SK-N-SH (cell line): ENCODE measurements around the gene COL23A1. TPM values are rescaled to one million over a fixed set of nuclear protein-coding genes. Genes with fewer than 3 reads are reported as not detected.

Source experiments
- CTCF ChIA-PET: fragments of 300-600, 350-600 bp; formaldehyde crosslinking; extraction: SDS; loops from one replicate; lab custom pipeline; 2021; lab: Yijun Ruan, JAX
- POLR2A ChIA-PET: fragments of 350-600 bp; sonication (Branson Sonifier 250); formaldehyde crosslinking; extraction: SDS; loops from one replicate; lab custom pipeline; 2020; ENCODE audit warnings: antibody characterized with exemption, inconsistent platforms; lab: Yijun Ruan, JAX
- DNase-seq: peaks from one replicate; pipeline ENCODE4 v3.0.0; 2012
- H2AFZ ChIP-seq: fragments of 200-600 bp; sonication (generic); 2 replicates; pipeline ENCODE4 v1.8.1; 2016; ENCODE audit warnings: antibody characterized with exemption, mild to moderate bottlenecking, low read depth
- H3F3A ChIP-seq: fragments of 200-600 bp; sonication (generic); replicated peaks from 2 replicates; pipeline ENCODE3; 2016; ENCODE audit warnings: antibody characterized with exemption, mild to moderate bottlenecking; ENCODE audit not compliant: insufficient read depth
- H3K27ac ChIP-seq, 2 experiments: fragments of 200-500 bp in 1 of 2; fragments of 200-600 bp in 1 of 2; sonication (Bioruptor generic) in 1 of 2; sonication (generic), shearing (Covaris generic) in 1 of 2; 2 replicates each; pipeline versions ENCODE4 v1.5.1 to v1.6.1; 2014 to 2016; ENCODE audit warnings: low read depth in 2 of 2, inconsistent platforms in 1 of 2, low read length in 1 of 2, mild to moderate bottlenecking in 1 of 2, mixed read lengths in 1 of 2
- H3K27me3 ChIP-seq: fragments of 200-600 bp; sonication (generic), shearing (Covaris generic); 2 replicates; pipeline ENCODE4 v1.6.1; 2016; ENCODE audit warnings: mixed run types; ENCODE audit not compliant: insufficient read depth
- H3K36me3 ChIP-seq, 2 experiments: fragments of 200-500 bp in 1 of 2; fragments of 200-600 bp in 1 of 2; sonication (Bioruptor generic) in 1 of 2; sonication (generic) in 1 of 2; replicated peaks in 1 of 2; 2 replicates each; pipeline versions ENCODE3 to v1.5.1; 2014 to 2016; ENCODE audit warnings: low read length in 1 of 2, mild to moderate bottlenecking in 1 of 2; ENCODE audit not compliant: insufficient read depth in 2 of 2, control insufficient read depth in 1 of 2
- H3K4me1 ChIP-seq, 2 experiments: fragments of 200-500 bp in 1 of 2; fragments of 200-600 bp in 1 of 2; sonication (Bioruptor generic) in 1 of 2; sonication (generic), shearing (Covaris generic) in 1 of 2; 2 replicates each; pipeline versions ENCODE4 v1.5.1 to v1.6.1; 2014 to 2016; ENCODE audit warnings: low read depth in 1 of 2, low read length in 1 of 2, mixed run types in 1 of 2; ENCODE audit not compliant: insufficient read depth in 2 of 2, control insufficient read depth in 1 of 2
- H3K4me2 ChIP-seq: fragments of 200-600 bp; sonication (generic), shearing (Covaris generic); 2 replicates; pipeline ENCODE4 v1.6.1; 2017; ENCODE audit warnings: mixed run types
- H3K4me3 ChIP-seq, 2 experiments: fragments of 200-500 bp in 1 of 2; fragments of 200-600 bp in 1 of 2; sonication (Bioruptor generic) in 1 of 2; sonication (generic), shearing (Covaris generic) in 1 of 2; 2 replicates each; pipeline versions ENCODE4 v1.5.1 to v1.8.1; 2014 to 2016; ENCODE audit warnings: low read depth in 2 of 2, inconsistent platforms in 1 of 2, low read length in 1 of 2, mild to moderate bottlenecking in 1 of 2, mixed read lengths in 1 of 2, moderate library complexity in 1 of 2
- H3K79me2 ChIP-seq: fragments of 200-600 bp; sonication (generic); 2 replicates; pipeline ENCODE4 v1.8.1; 2017; ENCODE audit warnings: mild to moderate bottlenecking; ENCODE audit not compliant: insufficient read depth
- H3K9ac ChIP-seq: fragments of 200-600 bp; sonication (generic); 2 replicates; pipeline ENCODE4 v1.6.1; 2017; ENCODE audit warnings: mixed run types
- H3K9me2 ChIP-seq: fragments of 200-600 bp; sonication (generic); 2 replicates; pipeline ENCODE4 v1.6.1; 2017; ENCODE audit warnings: mixed run types
- H3K9me3 ChIP-seq: fragments of 200-600 bp; sonication (generic); 2 replicates; pipeline ENCODE4 v1.6.1; 2017; ENCODE audit warnings: mixed run types, mild to moderate bottlenecking, moderate library complexity
- H4K20me1 ChIP-seq: fragments of 200-600 bp; sonication (generic); 2 replicates; pipeline ENCODE4 v1.6.1; 2017; ENCODE audit warnings: mild to moderate bottlenecking, mixed run types; ENCODE audit not compliant: insufficient read depth
- CTCF ChIP-seq: fragments of 200-600 bp; sonication (generic); IDR thresholded peaks from 2 replicates; pipeline ENCODE4 v1.6.1; 2017; ENCODE audit warnings: antibody characterized with exemption, mild to moderate bottlenecking, moderate library complexity
- EZH2phosphoT487 ChIP-seq: fragments of 200-600 bp; sonication (generic); IDR thresholded peaks from 2 replicates; pipeline ENCODE4 v1.6.1; 2017; ENCODE audit warnings: low read depth, mixed run types, mild to moderate bottlenecking, antibody characterized with exemption, moderate library complexity, borderline replicate concordance
- GABPA ChIP-seq: IDR thresholded peaks from 2 replicates; pipeline ENCODE4 v1.4.0; 2012; ENCODE audit warnings: low read depth, mild to moderate bottlenecking
- RAD21 ChIP-seq: IDR thresholded peaks from 2 replicates; pipeline ENCODE4 v1.6.1; 2012; ENCODE audit warnings: mild to moderate bottlenecking, low read length
- RXRA ChIP-seq: IDR thresholded peaks from 2 replicates; pipeline ENCODE4 v1.4.0; 2012; ENCODE audit warnings: low read depth, mild to moderate bottlenecking, borderline replicate concordance
- USF1 ChIP-seq: IDR thresholded peaks from 2 replicates; pipeline ENCODE4 v1.4.0; 2012; ENCODE audit warnings: low read depth, borderline replicate concordance
- ZBTB33 ChIP-seq: IDR thresholded peaks from 2 replicates; pipeline ENCODE4 v1.4.0; 2012; ENCODE audit warnings: low read depth, borderline replicate concordance
- WGBS: methylation state at CpG from one replicate; pipeline ENCODE4 v1.1.6; 2017; ENCODE audit warnings: low lambda C conversion rate; 5-methylcytosine and 5-hydroxymethylcytosine counted together
- polyA plus RNA-seq, 3 experiments: library from polyadenylated mRNA; depleted of rRNA; stranded (reverse); fragments of >200 nt; gene quantifications; 2 replicates each; pipeline ENCODE4 v1.2.3, GENCODE V29; 2012

Gene COL23A1
- polyA plus RNA-seq, 1 of the 3 experiments (the other 2 are of a cell fraction), result 0.10 TPM

GRCh38 chr5:178361657-178362445, 228.3 kb downstream of the COL23A1 start:
- DNase-seq, result no peak
- H3K79me2 ChIP-seq, result no peaks in the 10 kb centered on the region

More at GRCh38 chr5:178361657-178362445, 228.3 kb downstream of the COL23A1 start:
- no peaks in the 10 kb centered on the region for H3K27me3 ChIP-seq
- no peak overlapping the region for H3K4me3 ChIP-seq
- no peaks in the 10 kb centered on the region for H3K9me2 ChIP-seq
- POLR2A ChIA-PET, result no interaction called here
- H3F3A ChIP-seq, result no peaks in the 10 kb centered on the region
- no peak overlapping the region for H3K9ac ChIP-seq
- no peaks in the 10 kb centered on the region for H3K36me3 ChIP-seq
- peaks cover 0 to 55% of the 10 kb centered on the region in 2 experiments; a peak in 1 of 4 replicates for H3K4me1 ChIP-seq
- no peaks in the 10 kb centered on the region for H3K9me3 ChIP-seq
- H3K4me2 ChIP-seq, result no peak overlapping the region
- no peaks in the 10 kb centered on the region for H4K20me1 ChIP-seq
- TF ChIP-seq USF1 (no peak), RXRA (no peak), RAD21 (no peak), CTCF (no peak), EZH2phosphoT487 (no peak), ZBTB33 (no peak), GABPA (no peak)
- no peak overlapping the region for H3K27ac ChIP-seq
- H2AFZ ChIP-seq, result no peak overlapping the region
- CTCF ChIA-PET, result interaction anchor here (1.2 kb wide), 1 partner anchor 10 kb away, joined by 3 read pairs; no protein-coding TSS in a partner anchor
- WGBS, result 59% methylated on average over 15 of the region's 19 CpGs
